ENCODE data around the gene ASIC3.

ASIC3 gene

GRCh38 chr7:151071032-151071866 is 22.9 kb downstream of the ASIC3 start:
- no peak for TF ChIP-seq POLR2A (IDR thresholded peaks at IDR 0.05; ENCODE audit: low read depth, low read length)
- no peak for FAIRE-seq

GRCh38 chr7:151073990-151074389 is 25.7 kb downstream of the ASIC3 start:
- DNase-seq (ENCODE audit: insufficient read length, low spot score) (no peak), FAIRE-seq (no peak)
- no peak for TF ChIP-seq POLR2A (IDR thresholded peaks at IDR 0.05; ENCODE audit: low read depth, low read length)

More at GRCh38 chr7:151071032-151071866, 22.9 kb downstream of the ASIC3 start:
- DNase-seq (ENCODE audit: insufficient read length, low spot score), result no peak

- no peak for TF ChIP-seq POLR2A (IDR thresholded peaks at IDR 0.05; ENCODE audit: low read depth, low read length)
- no peak for DNase-seq (ENCODE audit: insufficient read length, low spot score)
- no peak for FAIRE-seq
Measured at GRCh38 chr7:151074817-151075661, 26.7 kb downstream of the ASIC3 start.

GRCh38 chr7:151075662-151075971 is 27.3 kb downstream of the ASIC3 start:
- FAIRE-seq, result no peak
- no peak for TF ChIP-seq POLR2A (IDR thresholded peaks at IDR 0.05; ENCODE audit: low read depth, low read length)
- DNase-seq (ENCODE audit: insufficient read length, low spot score), result no peak

- FAIRE-seq (no peak), DNase-seq (ENCODE audit: insufficient read length, low spot score) (no peak)
- 0 out of 2 replicates have a peak, but pooled peaks have one; percentile 15 for TF ChIP-seq POLR2A (IDR thresholded peaks at IDR 0.05; ENCODE audit: low read depth, low read length)
Measured at GRCh38 chr7:151075978-151076426, 27.7 kb downstream of the ASIC3 start.

- DNase-seq (ENCODE audit: insufficient read length, low spot score) (peak; percentile 63), FAIRE-seq (no peak)
- no peak for TF ChIP-seq POLR2A (IDR thresholded peaks at IDR 0.05; ENCODE audit: low read depth, low read length)
Measured at GRCh38 chr7:151076863-151077704, 28.8 kb downstream of the ASIC3 start.

GRCh38 chr7:151077705-151078232 is 29.4 kb downstream of the ASIC3 start:
- no peak for TF ChIP-seq POLR2A (IDR thresholded peaks at IDR 0.05; ENCODE audit: low read depth, low read length)
- FAIRE-seq, result no peak
- no peak for DNase-seq (ENCODE audit: insufficient read length, low spot score)

- FAIRE-seq (no peak), DNase-seq (ENCODE audit: insufficient read length, low spot score) (no peak)
- 0 out of 2 replicates have a peak, but pooled peaks have one; percentile 1 for TF ChIP-seq POLR2A (IDR thresholded peaks at IDR 0.05; ENCODE audit: low read depth, low read length)
Measured at GRCh38 chr7:151078233-151079040, 30.1 kb downstream of the ASIC3 start.

- TF ChIP-seq POLR2A (IDR thresholded peaks at IDR 0.05; ENCODE audit: low read depth, low read length), result no peak
- FAIRE-seq, result no peak
- no peak for DNase-seq (ENCODE audit: insufficient read length, low spot score)
Measured at GRCh38 chr7:151079199-151079910, 31.0 kb downstream of the ASIC3 start.

- TF ChIP-seq POLR2A (IDR thresholded peaks at IDR 0.05; ENCODE audit: low read depth, low read length), result no peak
Measured at GRCh38 chr7:151080067-151080521, 31.8 kb downstream of the ASIC3 start.

GRCh38 chr7:151080522-151081169 is 32.3 kb downstream of the ASIC3 start, which contains the start of gene FASTK:
Gene FASTK, minus strand, starts transcription at chr7:151080809. Its CDS starts 43 bp downstream, at chr7:151080766.
- DNase-seq (ENCODE audit: insufficient read length, low spot score) (peak; percentile 94), FAIRE-seq (no peak)
- peak; percentile 87 for TF ChIP-seq POLR2A (IDR thresholded peaks at IDR 0.05; ENCODE audit: low read depth, low read length)

More at GRCh38 chr7:151080067-151080521, 31.8 kb downstream of the ASIC3 start:
- no peak for DNase-seq (ENCODE audit: insufficient read length, low spot score)
- FAIRE-seq, result no peak

Measured in H54 (cell line).